Hindlimb muscle (tissue), 1 donor: ENCODE results near the gene NSDHL. TPM values are rescaled to one million over a fixed set of nuclear protein-coding genes. Genes with fewer than 3 reads are reported as not detected.

ENCODE experiments used
- DNase-seq: peaks from one replicate; pipeline ENCODE4 v3.0.0-alpha.2; 2013
- polyA plus RNA-seq: library from polyadenylated mRNA; unstranded; fragments of 120-200 nt; gene quantifications from one replicate; pipeline ENCODE4 v1.2.1, GENCODE V29; 2013; ENCODE audit not compliant: insufficient read length

Gene NSDHL
- polyA plus RNA-seq, 1 donor, result 13.1 TPM

GRCh38 chrX:152915541-152916241 lies 84.8 kb downstream of the NSDHL start:
- DNase-seq, result no peak

GRCh38 chrX:152917656-152918579 lies 87.1 kb downstream of the NSDHL start:
- no peak for DNase-seq

DNA sequence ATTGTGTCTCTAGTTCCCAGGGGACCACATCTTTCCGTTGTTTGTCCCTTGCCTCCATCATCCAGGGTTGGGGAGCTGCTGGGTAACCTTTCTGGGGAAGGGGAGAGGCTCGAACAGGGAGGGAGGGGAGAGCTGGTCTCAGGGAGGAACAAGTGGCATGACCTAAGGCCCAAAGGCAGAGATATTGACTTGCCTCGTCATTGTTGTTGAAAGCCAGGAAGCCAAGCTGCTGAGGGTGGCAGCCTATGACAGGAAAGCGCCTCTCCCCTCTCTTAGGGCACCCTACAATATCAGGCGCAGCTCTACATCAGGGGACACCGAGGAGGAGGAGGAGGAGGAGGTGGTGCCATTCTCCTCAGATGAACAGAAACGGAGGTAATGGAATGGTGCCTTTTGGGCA lies 87.8 kb downstream of the NSDHL start:
- no peak for DNase-seq

Other genes with a start within 250 kb of the NSDHL start
- 0.85 TPM for gene GABRQ, start 193.2 kb upstream of the NSDHL start, polyA plus RNA-seq
- not detected for gene MAGEA3, start 132.3 kb upstream of the NSDHL start, polyA plus RNA-seq
- gene CSAG2, start 121.8 kb upstream of the NSDHL start, polyA plus RNA-seq, result not detected
- gene MAGEA2B, start 116.4 kb upstream of the NSDHL start, polyA plus RNA-seq, result not detected
- not detected for gene CSAG1, start 97.3 kb upstream of the NSDHL start, polyA plus RNA-seq
- gene MAGEA12, start 97.3 kb upstream of the NSDHL start, polyA plus RNA-seq, result not detected
- not detected for gene MAGEA2, start 77.2 kb upstream of the NSDHL start, polyA plus RNA-seq
- gene CSAG3, start 71.8 kb upstream of the NSDHL start, polyA plus RNA-seq, result not detected
- gene MAGEA6, start 61.4 kb upstream of the NSDHL start, polyA plus RNA-seq, result not detected
- 28.0 TPM for gene CETN2, start 306 bp upstream of the NSDHL start, polyA plus RNA-seq
- gene ZNF185, start 67.0 kb downstream of the NSDHL start, polyA plus RNA-seq, result 6.0 TPM
- 0.06 TPM for gene PNMA5, start 163.1 kb downstream of the NSDHL start, polyA plus RNA-seq
- 1.2 TPM for gene PNMA3, start 225.4 kb downstream of the NSDHL start, polyA plus RNA-seq
- gene PNMA6A, start 241.4 kb downstream of the NSDHL start, polyA plus RNA-seq, result 2.5 TPM